ENCODE data around the gene ACAA1.
"Not testable (repeated sequence)": the region's sequence is repeated elsewhere in the genome, so short reads cannot be mapped to it uniquely, and the experiment has no call there.

- not testable (repeated sequence) for TF ChIP-seq POLR2A, CTCF, POLR2AphosphoS5 (IDR thresholded peaks at IDR 0.05)
Observed at GRCh38 chr3:38134517-38135143, 2.3 kb downstream of the ACAA1 start.

Measured in transverse colon (tissue), 4 donors.